Epithelial cell of proximal tubule (primary cell): Measurements from ENCODE around the gene CACFD1. TPM values are rescaled to one million over a fixed set of nuclear protein-coding genes. Genes with fewer than 3 reads are reported as not detected.

Experiments used
- DNase-seq: peaks from one replicate; pipeline ENCODE4 v3.0.0-alpha.2; 2011; ENCODE audit warnings: low read depth
- H3K4me3 ChIP-seq: 2 replicates; pipeline ENCODE4 v1.5.1; 2011; ENCODE audit warnings: low read depth, mild to moderate bottlenecking, low read length
- CTCF ChIP-seq: conservative IDR thresholded peaks from 2 replicates; pipeline ENCODE4 v1.5.1; 2012; ENCODE audit warnings: low read depth, mild to moderate bottlenecking, low read length
- total RNA-seq: library from RNA; depleted of rRNA; stranded (reverse); fragments of >200 nt; gene quantifications from 2 replicates; pipeline ENCODE4 v1.2.3, GENCODE V29; 2015

Gene CACFD1
- total RNA-seq, 1 donor from 2014 or later, result 11.0 TPM

- no peak for DNase-seq
- H3K4me3 ChIP-seq, result no peak overlapping the region
- no peak for TF ChIP-seq CTCF
Measured at GRCh38 chr9:133471551-133472276, 11.9 kb downstream of the CACFD1 start.

- H3K4me3 ChIP-seq, result no peak overlapping the region
- DNase-seq, result no peak
- TF ChIP-seq CTCF, result no peak
Measured at GRCh38 chr9:133472277-133472645, 12.5 kb downstream of the CACFD1 start.

DNA sequence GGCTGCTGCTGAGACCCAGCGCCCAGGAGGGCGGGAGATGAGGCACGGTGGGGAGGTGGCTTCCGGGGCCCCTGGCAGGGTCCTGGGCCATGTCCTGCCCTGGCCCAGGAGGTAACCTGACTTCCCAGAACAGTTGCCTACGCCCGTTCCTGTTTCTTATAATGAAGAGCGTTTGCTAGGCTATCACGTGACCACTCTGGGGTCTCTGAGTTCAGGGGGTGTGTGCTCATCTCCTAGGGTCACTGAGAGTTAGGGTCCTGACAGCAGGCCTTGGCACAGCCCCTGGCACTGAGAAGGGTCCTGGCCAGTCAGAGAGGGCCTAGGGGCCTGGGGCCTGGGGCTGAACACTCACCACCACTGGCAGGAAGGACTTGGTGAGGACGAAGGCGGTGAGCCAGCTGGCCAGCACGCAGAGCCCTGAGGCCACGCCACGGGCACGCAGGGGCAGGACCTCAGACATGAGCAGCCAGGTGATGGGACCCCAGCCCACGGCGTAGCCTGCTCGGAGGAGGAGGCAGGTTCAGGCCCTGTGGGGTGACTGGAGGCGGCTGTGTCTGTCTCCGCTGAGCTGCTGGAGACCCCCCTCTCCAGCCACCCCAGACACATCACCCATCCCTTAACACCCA lies 13.1 kb downstream of the CACFD1 start:
- no peak for DNase-seq
- no peak for TF ChIP-seq CTCF
- no peak overlapping the region for H3K4me3 ChIP-seq

DNA sequence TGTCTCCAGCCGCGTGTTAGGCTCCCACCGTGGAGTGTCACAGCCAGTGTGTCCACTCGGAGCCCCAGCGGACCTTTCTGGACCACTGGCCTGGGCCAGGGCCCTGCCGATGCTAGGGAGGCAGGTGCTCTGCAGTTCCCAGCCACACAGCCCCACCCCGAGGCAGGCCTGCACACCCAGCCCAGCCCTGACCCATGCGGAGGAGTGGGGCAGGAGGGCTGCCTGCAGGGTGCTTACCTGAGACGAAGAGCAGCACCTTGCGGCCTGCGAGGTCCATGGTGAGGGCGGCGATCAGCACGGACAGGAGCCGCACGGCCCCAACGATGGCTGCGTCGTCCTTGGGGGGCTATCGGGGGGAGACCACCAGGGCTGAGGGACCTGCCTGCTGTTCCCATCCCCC lies 14.0 kb downstream of the CACFD1 start:
- H3K4me3 ChIP-seq, result no peak overlapping the region
- TF ChIP-seq CTCF, result no peak
- DNase-seq, result no peak

- H3K4me3 ChIP-seq, result no peak overlapping the region
- DNase-seq, result no peak
- no peak for TF ChIP-seq CTCF
Measured at GRCh38 chr9:133474215-133474614, 14.4 kb downstream of the CACFD1 start.

- no peak for DNase-seq
- TF ChIP-seq CTCF, result no peak
- H3K4me3 ChIP-seq, result no peak overlapping the region
Measured at GRCh38 chr9:133474853-133475252, 15.1 kb downstream of the CACFD1 start.
